ENCODE data around the gene POLE.

Gene POLE

DNA sequence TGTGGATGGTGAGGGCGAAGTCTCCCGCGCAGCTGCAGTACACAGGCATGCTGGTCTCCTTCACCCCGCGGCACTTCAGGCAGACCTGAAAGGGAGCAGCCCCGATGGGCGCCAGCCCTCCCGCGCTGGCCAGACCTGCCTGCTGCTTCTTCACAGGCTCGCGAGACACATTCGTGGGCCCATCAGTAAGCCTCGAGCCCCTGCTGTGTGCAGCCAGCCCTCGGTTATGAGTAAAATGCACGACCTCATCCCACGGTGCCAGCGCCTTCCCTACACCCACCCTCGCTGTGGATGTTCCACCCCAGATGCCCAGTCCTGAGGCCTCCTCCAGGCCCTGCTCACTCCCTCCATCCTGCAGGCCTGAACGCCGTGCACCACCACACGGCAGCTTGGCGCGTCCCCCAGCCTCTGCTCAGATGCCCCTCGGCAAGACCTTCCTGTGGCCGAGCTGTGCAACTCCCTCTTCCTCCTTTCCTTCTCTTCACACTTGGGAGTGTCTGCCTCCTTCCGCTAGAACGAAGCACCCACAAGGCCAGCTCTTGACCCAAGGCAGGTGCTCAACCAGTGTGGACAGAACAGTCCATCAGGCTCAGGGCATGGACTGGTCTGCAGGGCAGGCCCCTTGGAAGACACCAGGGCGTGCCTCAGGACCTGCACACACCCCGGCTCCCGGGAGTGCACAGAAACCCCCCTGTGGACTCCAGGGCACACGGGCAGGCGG is 62.1 kb downstream of the POLE start:
- DNase-seq: no peak

- DNase-seq: no peak
Measured at GRCh38 chr12:132624186-132624855, 62.8 kb downstream of the POLE start.

DNA sequence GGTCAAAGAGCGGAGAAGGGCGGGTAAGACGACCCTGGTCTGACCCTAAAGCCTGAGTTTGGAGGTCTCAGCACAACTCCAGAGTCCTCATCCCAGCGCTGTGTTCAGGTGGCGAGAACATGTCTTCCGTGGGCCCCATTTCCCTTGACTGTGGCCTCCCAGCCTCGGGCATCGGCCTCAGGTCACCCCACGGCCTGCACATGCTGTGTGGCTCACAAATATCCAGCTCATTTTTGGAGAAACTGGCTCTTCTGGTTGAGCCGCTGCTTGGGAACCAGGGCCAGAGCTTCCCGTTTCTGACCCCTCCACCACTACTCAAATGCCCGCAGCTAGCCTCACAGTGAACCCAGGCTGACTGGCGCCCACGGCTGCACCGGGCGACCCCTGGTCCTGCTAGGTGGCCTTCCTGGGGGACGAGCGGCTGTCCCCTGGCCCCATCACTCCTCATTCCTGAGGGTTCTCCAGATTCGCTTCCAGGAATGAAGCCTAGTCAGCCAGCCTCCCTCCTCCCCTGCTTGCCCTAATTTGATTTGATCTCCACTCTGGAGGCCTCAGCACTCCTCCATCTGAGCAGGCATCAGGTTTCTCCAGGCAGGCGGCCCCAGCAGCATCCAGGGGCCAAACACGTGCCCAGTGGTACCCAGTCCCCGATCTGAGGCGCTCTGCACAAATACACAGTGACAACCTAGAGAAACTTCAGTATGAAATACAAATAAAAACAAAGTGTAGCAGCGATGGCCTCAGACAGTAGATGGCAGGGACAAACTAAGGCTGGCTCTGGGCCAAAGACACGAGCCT is 63.9 kb downstream of the POLE start:
- DNase-seq: no peak

- no peak for DNase-seq
Measured at GRCh38 chr12:132622437-132623071, 64.6 kb downstream of the POLE start.

DNA sequence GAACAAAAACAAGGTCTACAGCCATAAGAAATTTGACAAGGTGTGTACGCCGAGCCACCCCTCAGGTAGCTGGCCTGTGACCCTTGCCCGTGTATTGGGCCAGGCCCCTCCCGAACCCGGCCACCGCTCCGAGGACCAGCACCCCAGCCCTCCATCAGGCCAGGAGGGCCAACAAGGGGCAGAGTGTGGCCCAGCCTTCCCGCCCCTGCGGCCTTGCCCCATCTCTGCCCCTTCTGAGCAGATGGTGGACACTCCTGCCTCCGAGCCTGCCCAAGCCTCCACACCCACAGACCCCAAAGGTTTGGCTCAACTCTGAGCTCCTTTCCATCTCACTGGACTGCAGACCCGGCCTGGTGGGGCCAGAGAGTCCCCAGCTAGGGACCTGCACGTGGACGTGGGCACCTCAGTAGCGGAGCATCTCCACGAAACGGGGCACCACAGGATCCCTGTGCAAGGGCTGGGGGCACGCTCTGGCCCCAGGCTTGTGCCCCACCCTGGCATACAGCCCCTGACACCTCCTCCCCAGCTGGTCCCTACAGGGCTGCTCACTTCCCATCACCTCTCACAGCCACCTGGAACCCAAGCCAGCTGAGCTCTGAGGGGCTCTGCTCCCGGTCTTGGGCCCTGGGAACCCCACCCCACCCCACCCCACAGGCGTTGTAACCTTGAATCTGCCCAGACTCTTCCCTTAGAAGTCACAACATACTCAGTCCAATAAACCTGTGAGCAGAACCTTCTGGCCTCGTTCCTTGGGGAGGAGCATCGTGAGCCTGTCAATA is 65.3 kb downstream of the POLE start:
- no peak for DNase-seq

GRCh38 chr12:132620899-132621656 is 66.1 kb downstream of the POLE start:
- DNase-seq: no peak

GRCh38 chr12:132620113-132620898 is 66.8 kb downstream of the POLE start:
- no peak for DNase-seq

DNA sequence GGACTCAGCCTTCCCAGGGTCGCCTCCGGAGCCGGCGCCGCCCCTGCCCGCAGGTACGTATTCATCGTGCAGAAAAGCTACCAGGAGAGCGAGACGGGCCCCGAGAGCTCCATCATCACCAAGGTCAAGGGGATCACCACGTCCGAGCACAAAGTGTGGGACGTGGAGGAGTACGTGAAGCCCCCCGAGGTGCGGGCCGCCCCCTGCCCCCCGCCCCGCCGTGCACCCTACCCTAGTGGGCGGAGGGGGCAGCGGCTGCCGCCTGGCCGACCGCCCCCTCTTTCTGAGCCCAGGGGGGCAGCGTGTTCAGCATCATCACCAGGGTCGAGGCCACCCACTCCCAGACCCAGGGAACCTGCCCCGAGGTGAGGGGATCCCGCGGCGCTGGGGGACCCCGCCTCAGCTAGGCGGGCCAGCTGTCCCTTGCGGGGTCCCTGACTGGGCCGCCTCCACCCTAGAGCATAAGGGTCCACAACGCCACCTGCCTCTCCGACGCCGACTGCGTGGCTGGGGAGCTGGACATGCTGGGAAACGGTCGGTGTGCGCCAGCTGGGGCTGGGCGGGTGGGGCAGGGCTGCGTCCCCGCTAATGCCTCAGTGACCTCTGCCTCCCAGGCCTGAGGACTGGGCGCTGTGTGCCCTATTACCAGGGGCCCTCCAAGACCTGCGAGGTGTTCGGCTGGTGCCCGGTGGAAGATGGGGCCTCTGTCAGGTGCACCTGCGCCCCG is 67.6 kb downstream of the POLE start:
- no peak for DNase-seq

- DNase-seq: no peak
Measured at GRCh38 chr12:132619071-132619385, 68.1 kb downstream of the POLE start.

DNA sequence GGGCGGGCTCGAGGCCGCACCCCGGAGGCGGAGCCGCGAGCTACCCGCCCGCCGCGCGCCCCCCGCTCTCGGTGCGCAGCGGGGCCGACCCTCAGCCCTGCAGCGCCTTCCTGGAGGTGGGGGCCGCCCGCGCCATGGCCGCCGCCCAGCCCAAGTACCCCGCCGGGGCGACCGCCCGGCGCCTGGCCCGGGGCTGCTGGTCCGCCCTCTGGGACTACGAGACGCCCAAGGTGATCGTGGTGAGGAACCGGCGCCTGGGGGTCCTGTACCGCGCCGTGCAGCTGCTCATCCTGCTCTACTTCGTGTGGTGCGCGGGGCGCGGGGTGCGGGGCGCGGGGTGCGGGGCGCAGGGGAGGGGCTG is 68.5 kb downstream of the POLE start, which contains the start of gene P2RX2:
P2RX2 (plus strand) TSS at position 94 of the 361 bp plus-strand sequence; CDS start at position 135, 41 bp downstream.
- no peak for DNase-seq

GRCh38 chr12:132617822-132618682 is 69.1 kb downstream of the POLE start:
- no peak for DNase-seq

GRCh38 chr12:132617135-132617701 is 69.9 kb downstream of the POLE start:
- no peak for DNase-seq

DNA sequence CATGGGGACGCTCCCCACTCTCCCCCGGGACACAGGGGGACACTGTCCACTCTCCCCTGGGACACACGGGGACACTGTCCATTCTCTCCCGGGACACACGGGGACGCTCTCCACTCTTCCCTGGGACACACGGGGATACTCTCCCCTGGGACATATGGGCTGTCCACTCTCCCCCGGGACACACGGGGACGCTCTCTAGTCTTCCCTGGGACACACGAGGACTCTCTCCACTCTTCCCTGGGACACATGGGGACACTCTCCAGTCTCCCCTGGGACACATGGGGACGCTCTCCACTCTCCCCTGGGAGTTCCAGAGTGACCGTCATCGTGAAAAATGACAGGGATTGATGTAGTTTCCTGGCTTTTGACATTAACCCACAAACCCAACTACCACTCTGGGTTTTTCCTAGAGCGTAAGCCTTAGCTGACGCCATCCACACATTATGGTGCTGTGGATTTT is 71.5 kb downstream of the POLE start:
- DNase-seq: no peak

DNA sequence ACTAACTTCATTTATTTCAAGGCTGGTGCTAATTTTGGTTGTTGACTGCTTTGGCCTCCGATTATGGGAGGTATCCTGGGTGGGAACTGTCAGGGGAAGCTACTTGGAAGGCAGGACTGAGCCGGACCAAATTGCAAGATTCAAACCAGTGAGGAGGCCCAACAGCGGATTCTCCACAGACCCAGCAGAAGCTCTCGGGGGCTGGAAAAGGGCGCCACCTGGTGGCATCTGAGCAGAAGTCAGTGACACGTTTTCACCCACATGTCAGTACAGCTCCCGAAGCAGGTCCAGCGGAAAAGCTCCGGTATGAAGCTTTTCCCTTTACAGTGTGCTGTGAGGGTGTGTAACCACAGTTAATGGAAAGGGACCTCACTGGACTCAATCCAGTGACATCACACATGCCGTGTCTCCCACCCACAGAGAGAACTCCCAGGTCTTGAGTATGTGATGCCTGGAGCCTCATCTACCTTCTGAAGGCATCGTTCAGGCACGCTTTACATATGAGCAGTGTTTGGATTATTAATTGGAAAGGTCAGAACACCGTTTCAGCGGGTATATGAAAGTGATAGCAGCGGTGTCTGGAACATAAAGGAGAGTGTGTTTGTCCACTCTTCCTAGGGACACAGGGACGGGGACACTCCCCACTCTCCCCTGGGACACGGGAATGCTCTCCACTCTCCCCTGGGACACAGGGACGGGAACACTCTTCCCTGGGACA is 72.1 kb downstream of the POLE start:
- DNase-seq: peak; percentile 52 to 72 (median 68)

- no peak for DNase-seq
Measured at GRCh38 chr12:132614029-132614428, 73.1 kb downstream of the POLE start.

- no peak for DNase-seq
Measured at GRCh38 chr12:132611620-132612019, 75.5 kb downstream of the POLE start.

DNA sequence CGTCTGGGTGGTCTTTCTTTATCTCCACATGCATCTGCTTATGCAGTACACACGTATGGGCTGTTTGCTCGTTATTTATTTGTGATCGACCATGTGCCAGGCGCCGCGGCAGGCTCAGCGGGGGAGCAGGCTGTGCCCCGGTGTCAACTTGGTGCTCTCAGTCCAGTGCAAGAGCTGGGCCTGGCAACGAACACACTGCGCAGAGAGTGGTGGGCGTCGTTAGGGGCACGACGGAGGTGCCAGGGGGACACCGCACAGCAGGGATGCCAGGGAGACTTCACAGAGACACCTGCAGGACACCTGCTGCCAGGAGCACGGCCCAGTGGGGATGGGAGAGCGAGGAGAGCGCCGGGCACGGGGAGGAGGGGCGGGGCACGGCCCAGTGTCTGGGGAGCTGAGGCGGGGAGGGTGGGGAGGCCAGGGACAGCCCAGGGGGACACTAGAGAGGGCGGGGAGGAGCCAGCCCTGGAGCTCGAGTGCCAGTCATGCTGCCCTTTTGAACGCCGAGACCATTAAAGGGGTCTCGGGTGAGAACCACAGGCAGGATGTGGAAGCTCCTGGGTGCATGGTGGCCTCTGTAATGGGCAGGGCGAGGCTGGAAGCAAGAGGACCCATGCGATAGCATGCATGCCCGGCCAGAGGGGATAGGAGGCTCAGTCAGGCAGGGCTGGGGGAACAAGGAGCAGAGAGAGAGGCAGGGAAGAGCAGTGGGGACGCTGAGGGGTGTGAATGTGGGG is 76.1 kb downstream of the POLE start:
- no peak for DNase-seq

All from activated naive CD4-positive, alpha-beta T cell (primary cell).